ENCODE measurements around the gene LRRC53.

LRRC53 gene

GRCh38 chr1:74464037-74464436, 48.4 kb downstream of the LRRC53 start:
- no peak overlapping the region for H3K27ac ChIP-seq (ENCODE audit: low read depth, low read length, poor library complexity, severe bottlenecking)

GRCh38 chr1:74463333-74463988, 49.0 kb downstream of the LRRC53 start:
- no peaks in the 10 kb centered on the region for H3K79me2 ChIP-seq (ENCODE audit: insufficient read depth, low read length)
- no peak overlapping the region for H3K9ac ChIP-seq (ENCODE audit: low read length)
- H4K20me1 ChIP-seq (ENCODE audit: insufficient read depth, low read length) = no peaks in the 10 kb centered on the region
- H3K4me2 ChIP-seq (ENCODE audit: low read length) = no peak overlapping the region
- no peak overlapping the region for H3K4me3 ChIP-seq (ENCODE audit: low read depth, low read length, poor library complexity, severe bottlenecking)
- H3K9me2 ChIP-seq (ENCODE audit: low read depth, low read length) = no peaks in the 10 kb centered on the region
- no peak overlapping the region for H2AFZ ChIP-seq (ENCODE audit: low read length)
- H3K36me3 ChIP-seq (ENCODE audit: insufficient read depth, low read length) = no peaks in the 10 kb centered on the region
- no peak for TF ChIP-seq CTCF (IDR thresholded peaks at IDR 0.05; ENCODE audit: low read length)
- TF ChIP-seq EZH2 (IDR thresholded peaks at IDR 0.05; ENCODE audit: borderline replicate concordance, low read length) = no peak
- H3K4me1 ChIP-seq (ENCODE audit: insufficient read depth, low read length, severe bottlenecking) = no peaks in the 10 kb centered on the region
- no peaks in the 10 kb centered on the region for H3F3A ChIP-seq (ENCODE audit: insufficient read depth, low read length)
- no peaks in the 10 kb centered on the region for H3K27me3 ChIP-seq (ENCODE audit: insufficient read depth, low read length)
- H3K9me3 ChIP-seq (ENCODE audit: low read length) = no peaks in the 10 kb centered on the region
- H3K27ac ChIP-seq (ENCODE audit: low read depth, low read length, poor library complexity, severe bottlenecking) = no peak overlapping the region

More at GRCh38 chr1:74464037-74464436, 48.4 kb downstream of the LRRC53 start:
- H3K4me2 ChIP-seq (ENCODE audit: low read length) = no peak overlapping the region
- H4K20me1 ChIP-seq (ENCODE audit: insufficient read depth, low read length) = no peaks in the 10 kb centered on the region
- no peaks in the 10 kb centered on the region for H3K27me3 ChIP-seq (ENCODE audit: insufficient read depth, low read length)
- no peak overlapping the region for H2AFZ ChIP-seq (ENCODE audit: low read length)
- no peaks in the 10 kb centered on the region for H3K79me2 ChIP-seq (ENCODE audit: insufficient read depth, low read length)
- H3K9ac ChIP-seq (ENCODE audit: low read length) = no peak overlapping the region
- H3K9me3 ChIP-seq (ENCODE audit: low read length) = no peaks in the 10 kb centered on the region
- TF ChIP-seq EZH2 (IDR thresholded peaks at IDR 0.05; ENCODE audit: borderline replicate concordance, low read length) = no peak
- no peak for TF ChIP-seq CTCF (IDR thresholded peaks at IDR 0.05; ENCODE audit: low read length)
- H3K36me3 ChIP-seq (ENCODE audit: insufficient read depth, low read length) = no peaks in the 10 kb centered on the region
- no peaks in the 10 kb centered on the region for H3K9me2 ChIP-seq (ENCODE audit: low read depth, low read length)
- H3F3A ChIP-seq (ENCODE audit: insufficient read depth, low read length) = no peaks in the 10 kb centered on the region
- H3K4me3 ChIP-seq (ENCODE audit: low read depth, low read length, poor library complexity, severe bottlenecking) = no peak overlapping the region
- no peaks in the 10 kb centered on the region for H3K4me1 ChIP-seq (ENCODE audit: insufficient read depth, low read length, severe bottlenecking)

- Histone ChIP-seq H4K20me1 (ENCODE audit: insufficient read depth, low read length) (no peaks in the 10 kb centered on the region), H3K9me2 (ENCODE audit: low read depth, low read length) (no peaks in the 10 kb centered on the region), H3K27ac (ENCODE audit: low read depth, low read length, poor library complexity, severe bottlenecking) (no peak overlapping the region), H3K4me1 (ENCODE audit: insufficient read depth, low read length, severe bottlenecking) (no peaks in the 10 kb centered on the region), H3K36me3 (ENCODE audit: insufficient read depth, low read length) (no peaks in the 10 kb centered on the region), H3K4me3 (ENCODE audit: low read depth, low read length, poor library complexity, severe bottlenecking) (no peak overlapping the region), H3F3A (ENCODE audit: insufficient read depth, low read length) (no peaks in the 10 kb centered on the region), H3K79me2 (ENCODE audit: insufficient read depth, low read length) (no peaks in the 10 kb centered on the region), H3K9me3 (ENCODE audit: low read length) (no peaks in the 10 kb centered on the region), H3K9ac (ENCODE audit: low read length) (no peak overlapping the region), H3K27me3 (ENCODE audit: insufficient read depth, low read length) (no peaks in the 10 kb centered on the region), H2AFZ (ENCODE audit: low read length) (no peak overlapping the region), H3K4me2 (ENCODE audit: low read length) (no peak overlapping the region)
- TF ChIP-seq EZH2 (IDR thresholded peaks at IDR 0.05; ENCODE audit: borderline replicate concordance, low read length) (no peak), CTCF (IDR thresholded peaks at IDR 0.05; ENCODE audit: low read length) (no peak)
Measured at GRCh38 chr1:74457253-74457652, 55.2 kb downstream of the LRRC53 start.
